Stomach (tissue), 9 donors: ENCODE results near the gene TTC39B. TPM values are rescaled to one million over a fixed set of nuclear protein-coding genes. Genes with fewer than 3 reads are reported as not detected.
A peak's percentile ranks its signal among the peaks of the same experiment; 100 is the strongest.

ENCODE experiments used
- DNase-seq, 2 donors: peaks; one replicate each; pipeline versions ENCODE4 v3.0.0 to v3.0.0-alpha.2; 2013 to 2019
- H3K27ac ChIP-seq, 5 donors: fragments of 200-600 bp in 4 of 5; sonication (generic) in 4 of 5; one replicate each; pipeline ENCODE4 v1.5.1; 2013 to 2019; ENCODE audit warnings: mild to moderate bottlenecking in 1 of 5, moderate library complexity in 1 of 5
- H3K27me3 ChIP-seq, 3 donors: fragments of 200-600 bp; sonication (generic); one replicate each; pipeline ENCODE4 v1.5.1; 2017 to 2019; ENCODE audit warnings: mixed run types in 1 of 3
- H3K36me3 ChIP-seq, 4 donors: fragments of 200-600 bp; sonication (generic); 1 replicate in 3 of 4; 2 replicates in 1 of 4; pipeline ENCODE4 v1.5.1; 2016 to 2019
- H3K4me1 ChIP-seq, 4 donors: fragments of 200-600 bp; sonication (generic); one replicate each; pipeline ENCODE4 v1.5.1; 2016 to 2019
- H3K4me3 ChIP-seq, 4 donors: fragments of 200-600 bp; sonication (generic) in 3 of 4; one replicate each; pipeline ENCODE4 v1.5.1; 2016 to 2019; ENCODE audit warnings: mild to moderate bottlenecking in 1 of 4
- H3K9me3 ChIP-seq, 4 donors: fragments of 200-600 bp; sonication (generic); one replicate each; pipeline ENCODE4 v1.5.1; 2016 to 2019
- EP300 ChIP-seq: sonication (generic); formaldehyde crosslinking; IDR thresholded peaks from one replicate; pipeline ENCODE4 v1.6.1; 2017; ENCODE audit warnings: antibody characterized with exemption
- POLR2A ChIP-seq, 4 donors: fragments of 450-650 bp; IDR thresholded peaks; one replicate each; pipeline ENCODE4 v1.6.1; 2016; ENCODE audit warnings: antibody characterized with exemption in 4 of 4, control low read depth in 2 of 4, mild to moderate bottlenecking in 1 of 4, moderate library complexity in 1 of 4
- POLR2AphosphoS5 ChIP-seq, 3 donors: sonication (generic); formaldehyde crosslinking; IDR thresholded peaks; one replicate each; pipeline ENCODE4 v1.6.1; 2016; ENCODE audit warnings: antibody characterized with exemption in 3 of 3
- WGBS, 5 donors: extraction: QIAGEN DNeasy Blood & Tissue Kit in 3 of 5; methylation state at CpG; one replicate each; pipeline versions ENCODE4 v1.1.5 to v1.1.7; 2013 to 2018; 5-methylcytosine and 5-hydroxymethylcytosine counted together
- intact Hi-C: fragments of 100-400 bp; cut with DNase I; formaldehyde crosslinking; loops from one replicate; pipeline ENCODE4 v1.15.1; 2023; ENCODE audit warnings: low total_unique reads
- polyA plus RNA-seq, 3 donors: library from polyadenylated mRNA; stranded (reverse); fragments of 200-250 nt; gene quantifications; one replicate each; pipeline ENCODE4 v1.2.3, GENCODE V29; 2013
- total RNA-seq, 5 donors: library from RNA; depleted of rRNA; stranded (reverse); fragments of >200 nt; gene quantifications; one replicate each; pipeline versions ENCODE4 v1.1.0 to v1.2.3, GENCODE V29; 2014 to 2016
- TF ChIP-seq, protein P1 (sequence below), 7 experiments: fragments of 450-650 bp in 4 of 7; fragments of 200-600 bp in 3 of 7; sonication (generic) in 3 of 7; IDR thresholded peaks; one replicate each; pipeline ENCODE4 v1.5.1; 2016 to 2019; ENCODE audit warnings: antibody characterized with exemption in 7 of 7, control low read depth in 2 of 7, mild to moderate bottlenecking in 1 of 7
- donor health status: healthy with polysubstance abuse.
- donor health status: Bipolar disorder and iron deficiency.
- donor health status: healthy.

Gene TTC39B
- total and polyA plus RNA-seq, 8 donors = 2.0 to 35.4 (median 6.6) TPM

DNA sequence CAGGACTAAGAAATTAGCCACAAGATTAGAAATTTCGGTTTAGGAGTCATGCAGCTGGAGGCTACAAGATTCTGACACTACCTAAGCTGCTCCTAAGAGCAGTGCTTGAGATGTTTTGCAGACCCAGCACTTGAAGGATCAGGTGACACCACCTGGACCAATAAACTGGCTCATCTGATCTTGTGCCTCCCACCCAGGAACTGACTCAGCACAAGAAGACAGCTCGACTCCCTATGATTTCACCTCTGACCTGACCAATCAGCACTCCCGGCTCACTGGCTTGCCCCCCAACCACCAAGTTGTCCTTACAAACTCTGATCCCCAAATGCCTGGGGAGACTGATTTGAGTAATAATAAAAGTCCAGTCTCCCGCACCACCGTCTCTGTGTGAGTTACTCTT, 170.4 kb downstream of the TTC39B start:
- H3K4me3 ChIP-seq = no peak overlapping the region
- H3K27ac ChIP-seq = no peak overlapping the region
- no peaks in the 10 kb centered on the region for H3K27me3 ChIP-seq
- TF ChIP-seq POLR2A (IDR thresholded peaks at IDR 0.05) (no peak), POLR2AphosphoS5 (IDR thresholded peaks at IDR 0.05) (no peak), EP300 (no peak)
- TF ChIP-seq, protein P1, sequence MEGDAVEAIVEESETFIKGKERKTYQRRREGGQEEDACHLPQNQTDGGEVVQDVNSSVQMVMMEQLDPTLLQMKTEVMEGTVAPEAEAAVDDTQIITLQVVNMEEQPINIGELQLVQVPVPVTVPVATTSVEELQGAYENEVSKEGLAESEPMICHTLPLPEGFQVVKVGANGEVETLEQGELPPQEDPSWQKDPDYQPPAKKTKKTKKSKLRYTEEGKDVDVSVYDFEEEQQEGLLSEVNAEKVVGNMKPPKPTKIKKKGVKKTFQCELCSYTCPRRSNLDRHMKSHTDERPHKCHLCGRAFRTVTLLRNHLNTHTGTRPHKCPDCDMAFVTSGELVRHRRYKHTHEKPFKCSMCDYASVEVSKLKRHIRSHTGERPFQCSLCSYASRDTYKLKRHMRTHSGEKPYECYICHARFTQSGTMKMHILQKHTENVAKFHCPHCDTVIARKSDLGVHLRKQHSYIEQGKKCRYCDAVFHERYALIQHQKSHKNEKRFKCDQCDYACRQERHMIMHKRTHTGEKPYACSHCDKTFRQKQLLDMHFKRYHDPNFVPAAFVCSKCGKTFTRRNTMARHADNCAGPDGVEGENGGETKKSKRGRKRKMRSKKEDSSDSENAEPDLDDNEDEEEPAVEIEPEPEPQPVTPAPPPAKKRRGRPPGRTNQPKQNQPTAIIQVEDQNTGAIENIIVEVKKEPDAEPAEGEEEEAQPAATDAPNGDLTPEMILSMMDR (IDR thresholded peaks at IDR 0.05) = no peak
- H3K9me3 ChIP-seq = no peaks in the 10 kb centered on the region
- no peaks in the 10 kb centered on the region for H3K36me3 ChIP-seq
- 75 to 83% (median 81%) methylated on average over 5 of the region's 5 CpGs for WGBS, 5 donors
- peaks cover 0 to 16% (median 4%) of the 10 kb centered on the region in 4 donors for H3K4me1 ChIP-seq
- DNase-seq = no peak
- intact Hi-C loops = no loop called here

DNA sequence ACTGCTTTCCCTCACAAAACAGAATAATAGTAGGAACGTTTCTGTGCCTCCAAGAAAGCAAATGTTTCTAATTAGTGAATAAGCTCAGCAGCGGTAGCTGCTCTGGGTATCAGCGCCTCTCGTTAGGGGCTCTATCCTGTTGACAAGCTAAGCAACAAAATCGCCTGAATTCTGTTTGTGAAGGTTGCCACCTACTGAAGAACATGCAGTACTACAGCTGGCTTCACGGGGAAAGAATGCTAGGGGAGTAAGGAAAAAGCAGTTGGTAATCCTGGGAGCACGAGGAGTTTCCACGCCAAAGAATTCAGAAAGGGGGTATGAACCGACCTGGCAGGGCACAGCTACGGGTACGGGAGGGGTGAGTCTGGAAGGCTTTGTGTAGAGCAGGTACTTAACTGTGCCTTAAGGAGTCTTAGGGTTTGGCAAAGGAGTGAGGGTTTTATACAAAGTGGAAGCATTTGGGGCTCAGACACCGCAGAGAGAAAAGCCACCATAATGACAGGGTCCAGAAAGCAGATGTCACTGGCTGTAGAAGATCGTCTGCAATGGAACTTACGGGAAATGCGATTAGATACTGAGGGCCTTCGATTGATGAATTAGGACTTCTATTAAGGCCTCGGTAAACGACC, 171.7 kb downstream of the TTC39B start:
- no peak overlapping the region for H3K27ac ChIP-seq
- H3K27me3 ChIP-seq = no peaks in the 10 kb centered on the region
- H3K36me3 ChIP-seq = no peaks in the 10 kb centered on the region
- peak overlapping the region in 2 of 4 donors; percentile 19 to 24 for H3K4me3 ChIP-seq
- intact Hi-C loops = no loop called here
- H3K4me1 ChIP-seq = peaks cover 0 to 16% (median 4%) of the 10 kb centered on the region in 4 donors
- 23 to 30% (median 28%) methylated on average over 18 of the region's 18 CpGs for WGBS, 5 donors
- DNase-seq = peak; percentile 51 to 88
- TF ChIP-seq POLR2AphosphoS5 (IDR thresholded peaks at IDR 0.05) (no peak), EP300 (no peak), POLR2A (IDR thresholded peaks at IDR 0.05) (no peak)
- TF ChIP-seq, protein P1 (IDR thresholded peaks at IDR 0.05) = peak in 5 of 7 experiments; percentile 78 to 96 (median 87)
- no peaks in the 10 kb centered on the region for H3K9me3 ChIP-seq

DNA sequence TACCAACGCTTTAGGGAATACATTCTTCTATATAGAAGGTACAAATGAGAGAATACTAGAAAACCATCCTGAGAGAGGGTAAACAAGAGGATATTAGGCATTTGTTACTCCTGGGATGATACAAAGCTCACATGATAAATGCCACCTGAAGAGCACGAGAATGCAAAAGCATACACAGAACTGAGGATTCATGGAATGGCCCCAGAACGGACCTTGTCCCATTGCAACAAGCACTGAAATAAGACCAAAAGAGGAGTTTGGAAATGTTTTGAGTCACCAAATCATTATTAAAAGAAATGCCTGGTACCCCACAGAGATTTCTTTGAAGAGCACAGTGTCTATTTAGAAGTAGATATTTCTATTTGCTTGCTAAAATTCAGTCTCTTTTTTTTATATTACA, 173.5 kb downstream of the TTC39B start:
- H3K27ac ChIP-seq = no peak overlapping the region
- DNase-seq = no peak
- no peak for TF ChIP-seq POLR2A (IDR thresholded peaks at IDR 0.05)
- H3K9me3 ChIP-seq = no peaks in the 10 kb centered on the region
- WGBS, 5 donors = 79 to 91% (median 87%) methylated on average over 3 of the region's 3 CpGs
- no peaks in the 10 kb centered on the region for H3K36me3 ChIP-seq
- peaks cover 0 to 10% (median 4%) of the 10 kb centered on the region in 4 donors for H3K4me1 ChIP-seq
- H3K4me3 ChIP-seq = no peak overlapping the region
- intact Hi-C loops = no loop called here
- H3K27me3 ChIP-seq = no peaks in the 10 kb centered on the region

DNA sequence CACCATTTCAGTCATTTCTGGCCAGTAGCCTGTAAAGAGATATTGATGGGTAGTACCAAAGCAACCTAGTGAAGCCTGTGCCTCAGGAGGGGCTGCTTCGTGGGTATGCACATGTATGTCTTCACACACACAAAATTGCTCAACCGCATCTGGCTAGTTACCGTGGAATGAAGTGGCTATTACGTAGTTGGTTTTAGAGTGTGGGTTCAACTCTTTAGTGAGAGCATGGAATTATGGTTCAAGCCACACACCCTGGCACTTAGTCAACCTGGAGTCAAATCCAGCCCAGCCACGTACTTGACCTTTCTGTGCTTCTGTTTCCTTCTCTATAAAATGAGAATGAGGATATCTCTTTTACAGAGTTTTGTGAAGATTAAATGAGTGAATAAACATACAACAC, 174.9 kb downstream of the TTC39B start:
- Histone ChIP-seq H3K27me3 (no peaks in the 10 kb centered on the region), H3K36me3 (no peaks in the 10 kb centered on the region), H3K4me1 (peaks cover 0 to 10% (median 4%) of the 10 kb centered on the region in 4 donors), H3K9me3 (no peaks in the 10 kb centered on the region), H3K4me3 (no peak overlapping the region), H3K27ac (no peak overlapping the region)
- 68 to 79% (median 74%) methylated on average over 5 of the region's 5 CpGs for WGBS, 5 donors
- TF ChIP-seq POLR2A (IDR thresholded peaks at IDR 0.05) (no peak), POLR2AphosphoS5 (IDR thresholded peaks at IDR 0.05) (no peak), EP300 (no peak)
- TF ChIP-seq, protein P1 (IDR thresholded peaks at IDR 0.05) = no peak
- no peak for DNase-seq
- intact Hi-C loops = no loop called here

DNA sequence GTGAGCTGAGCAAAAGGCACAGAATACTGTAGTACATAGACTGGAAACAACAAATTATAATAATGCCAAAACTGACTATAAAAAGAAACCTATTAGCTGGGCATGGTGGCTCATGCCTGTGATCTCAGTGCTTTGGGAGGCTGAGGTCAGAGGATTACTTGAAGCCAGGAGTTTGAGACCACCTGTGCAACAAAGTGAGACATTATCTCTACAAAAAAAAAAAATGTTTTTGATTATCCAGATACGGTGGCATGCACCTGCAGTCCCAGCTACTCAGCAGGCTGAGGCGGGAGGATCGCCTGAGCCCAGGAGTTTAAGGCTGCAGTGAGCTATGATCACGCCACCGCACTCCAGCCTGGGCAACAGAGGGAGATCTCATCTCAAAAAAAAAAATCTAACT, 175.9 kb downstream of the TTC39B start:
- H3K27me3 ChIP-seq = no peaks in the 10 kb centered on the region
- H3K4me1 ChIP-seq = peaks cover 0 to 10% (median 4%) of the 10 kb centered on the region in 4 donors
- intact Hi-C loops = no loop called here
- TF ChIP-seq POLR2AphosphoS5 (IDR thresholded peaks at IDR 0.05) (no peak), POLR2A (IDR thresholded peaks at IDR 0.05) (no peak), EP300 (no peak)
- TF ChIP-seq, protein P1 (IDR thresholded peaks at IDR 0.05) = no peak
- H3K4me3 ChIP-seq = no peak overlapping the region
- no peaks in the 10 kb centered on the region for H3K36me3 ChIP-seq
- H3K9me3 ChIP-seq = no peaks in the 10 kb centered on the region
- 74 to 87% (median 82%) methylated on average over 5 of the region's 5 CpGs for WGBS, 5 donors
- H3K27ac ChIP-seq = no peak overlapping the region
- no peak for DNase-seq
